Lower lobe of right lung (tissue), 2 donors: Measurements from ENCODE around the gene GASK1B. TPM values are rescaled to one million over a fixed set of nuclear protein-coding genes. Genes with fewer than 3 reads are reported as not detected.
A peak's percentile ranks its signal among the peaks of the same experiment; 100 is the strongest.

Experiments used
- ATAC-seq, 2 donors: fragments of 200-7000 bp; cut with Tn5 transposase; one replicate each; pipeline ENCODE4 v1.9.1; 2020 to 2022; ENCODE audit warnings: mild to moderate bottlenecking in 2 of 2, moderate library complexity in 2 of 2
- DNase-seq: peaks from one replicate; pipeline ENCODE4 v3.0.0-alpha.2; 2020
- H3K27ac ChIP-seq: fragments of 200-600 bp; one replicate; pipeline ENCODE4 v1.8.0; 2022
- H3K27me3 ChIP-seq: fragments of 200-600 bp; one replicate; pipeline ENCODE4 v1.8.0; 2022; ENCODE audit warnings: low read depth
- H3K36me3 ChIP-seq: fragments of 200-600 bp; one replicate; pipeline ENCODE4 v1.8.0; 2022; ENCODE audit warnings: mild to moderate bottlenecking
- H3K4me1 ChIP-seq: fragments of 200-600 bp; one replicate; pipeline ENCODE4 v1.8.0; 2022
- H3K4me3 ChIP-seq: fragments of 200-600 bp; one replicate; pipeline ENCODE4 v1.8.0; 2022; ENCODE audit warnings: mild to moderate bottlenecking
- H3K9me3 ChIP-seq: fragments of 200-600 bp; one replicate; pipeline ENCODE4 v1.8.0; 2022
- CTCF ChIP-seq: fragments of 200-600 bp; IDR thresholded peaks from one replicate; pipeline ENCODE4 v1.8.0; 2022; ENCODE audit warnings: antibody characterized with exemption, mild to moderate bottlenecking
- intact Hi-C: fragments of 100-400 bp; cut with DNase I; formaldehyde crosslinking; loops from one replicate; pipeline ENCODE4 v1.11.0; 2022
- total RNA-seq: library from RNA; stranded (reverse); fragmentation: NEBNext Ultra II Directional; extraction: Animal tissue kit (Norgen Biotek cat#: 25700); gene quantifications from one replicate; pipeline ENCODE4 v1.2.1, GENCODE V29; 2021
- donor health status: DM: no; HTN: yes; CAD: no; lungs with severe emphysema.

The GASK1B gene
- total RNA-seq, 1 donor from 2014 or later, result 22.7 TPM

- Histone ChIP-seq H3K27me3 (no peaks in the 10 kb centered on the region), H3K4me1 (no peaks in the 10 kb centered on the region), H3K4me3 (no peak overlapping the region), H3K27ac (no peak overlapping the region), H3K36me3 (no peaks in the 10 kb centered on the region), H3K9me3 (no peaks in the 10 kb centered on the region)
- intact Hi-C loops, result no loop called here
- no peak for TF ChIP-seq CTCF
- ATAC-seq (no peak), DNase-seq (no peak)
These were observed 14.0 kb upstream of the GASK1B start for GRCh38 chr4:158186815-158187214.

- no peak overlapping the region for H3K27ac ChIP-seq
- H3K4me1 ChIP-seq, result no peaks in the 10 kb centered on the region
- H3K4me3 ChIP-seq, result no peak overlapping the region
- no peak for DNase-seq
- H3K9me3 ChIP-seq, result no peaks in the 10 kb centered on the region
- no peaks in the 10 kb centered on the region for H3K27me3 ChIP-seq
- ATAC-seq, result no peak
- intact Hi-C loops, result no loop called here
- H3K36me3 ChIP-seq, result no peaks in the 10 kb centered on the region
- TF ChIP-seq CTCF, result no peak
These were observed 9.9 kb upstream of the GASK1B start for GRCh38 chr4:158182736-158183135.

GRCh38 chr4:158181906-158182305 lies 9.1 kb upstream of the GASK1B start:
- ATAC-seq (no peak), DNase-seq (no peak)
- Histone ChIP-seq H3K36me3 (no peaks in the 10 kb centered on the region), H3K4me3 (no peak overlapping the region), H3K4me1 (no peaks in the 10 kb centered on the region), H3K27ac (no peak overlapping the region), H3K9me3 (no peaks in the 10 kb centered on the region), H3K27me3 (no peaks in the 10 kb centered on the region)
- intact Hi-C loops, result no loop called here
- no peak for TF ChIP-seq CTCF

- Histone ChIP-seq H3K4me3 (no peak overlapping the region), H3K4me1 (peaks cover 10% of the 10 kb centered on the region), H3K9me3 (no peaks in the 10 kb centered on the region), H3K27me3 (no peaks in the 10 kb centered on the region), H3K36me3 (no peaks in the 10 kb centered on the region), H3K27ac (no peak overlapping the region)
- TF ChIP-seq CTCF, result no peak
- DNase-seq (no peak), ATAC-seq (no peak)
- intact Hi-C loops, result no loop called here
These were observed 6.6 kb upstream of the GASK1B start for GRCh38 chr4:158179465-158179864.

- intact Hi-C loops, result no loop called here
- no peak for TF ChIP-seq CTCF
- peak overlapping the region; percentile 31 for H3K27ac ChIP-seq
- H3K4me1 ChIP-seq, result peaks cover 24% of the 10 kb centered on the region
- no peaks in the 10 kb centered on the region for H3K36me3 ChIP-seq
- no peaks in the 10 kb centered on the region for H3K27me3 ChIP-seq
- H3K9me3 ChIP-seq, result no peaks in the 10 kb centered on the region
- ATAC-seq (peak; percentile 71 to 79), DNase-seq (no peak)
- H3K4me3 ChIP-seq, result no peak overlapping the region
These were observed 4.0 kb upstream of the GASK1B start for GRCh38 chr4:158176776-158177175.

GRCh38 chr4:158176108-158176507 lies 3.3 kb upstream of the GASK1B start:
- no peaks in the 10 kb centered on the region for H3K27me3 ChIP-seq
- no peak for TF ChIP-seq CTCF
- H3K36me3 ChIP-seq, result no peaks in the 10 kb centered on the region
- peaks cover 27% of the 10 kb centered on the region for H3K4me1 ChIP-seq
- DNase-seq (peak; percentile 74), ATAC-seq (peak; percentile 87 to 91)
- intact Hi-C loops, result no loop called here
- no peaks in the 10 kb centered on the region for H3K9me3 ChIP-seq
- no peak overlapping the region for H3K4me3 ChIP-seq
- H3K27ac ChIP-seq, result peak overlapping the region; percentile 31
